Endothelial cell (in vitro differentiated cells): Measurements from ENCODE around the gene P2RY14. TPM values are rescaled to one million over a fixed set of nuclear protein-coding genes. Genes with fewer than 3 reads are reported as not detected.

Source experiments
- DNase-seq: peaks from one replicate; pipeline ENCODE4 v3.0.0; 2021; ENCODE audit warnings: low spot score
- H3K27ac Mint-ChIP-seq: one replicate; pipeline ENCODE4 v1.8.0; 2021; ENCODE audit warnings: mixed read lengths, inconsistent platforms; ENCODE audit not compliant: unreplicated experiment
- H3K27me3 Mint-ChIP-seq: one replicate; pipeline ENCODE4 v1.8.0; 2021; ENCODE audit warnings: mild to moderate bottlenecking, moderate library complexity, mixed read lengths, inconsistent platforms; ENCODE audit not compliant: unreplicated experiment
- H3K36me3 Mint-ChIP-seq: one replicate; pipeline ENCODE4 v1.8.0; 2021; ENCODE audit warnings: mild to moderate bottlenecking, low read depth, mixed read lengths, inconsistent platforms; ENCODE audit not compliant: unreplicated experiment
- H3K4me1 Mint-ChIP-seq: one replicate; pipeline ENCODE4 v1.8.0; 2021; ENCODE audit warnings: mild to moderate bottlenecking, mixed read lengths, inconsistent platforms; ENCODE audit not compliant: unreplicated experiment
- H3K4me3 Mint-ChIP-seq: one replicate; pipeline ENCODE4 v1.8.0; 2021; ENCODE audit warnings: mild to moderate bottlenecking, mixed read lengths, inconsistent platforms; ENCODE audit not compliant: unreplicated experiment
- H3K9me3 Mint-ChIP-seq: one replicate; pipeline ENCODE4 v1.8.0; 2021; ENCODE audit warnings: mixed read lengths, inconsistent platforms; ENCODE audit not compliant: unreplicated experiment
- CTCF ChIP-seq: fragments of 200-600 bp; sonication (generic); IDR thresholded peaks from one replicate; pipeline ENCODE4 v1.5.0; 2021; ENCODE audit warnings: antibody characterized with exemption; ENCODE audit not compliant: unreplicated experiment
- total RNA-seq: library from RNA; stranded (reverse); fragmentation: NEBNext Ultra II Directional; extraction: Animal tissue kit (Norgen Biotek cat#: 25700); gene quantifications from one replicate; pipeline ENCODE4 v1.2.1, GENCODE V29; 2021; ENCODE audit not compliant: unreplicated experiment

The P2RY14 gene
- total RNA-seq, 1 donor from 2014 or later = 0.21 TPM

- no peaks in the 10 kb centered on the region for H3K4me1 Mint-ChIP-seq
- TF ChIP-seq CTCF = no peak
- no peak for DNase-seq
- no peaks in the 10 kb centered on the region for H3K27me3 Mint-ChIP-seq
- H3K27ac Mint-ChIP-seq = no peak overlapping the region
- H3K9me3 Mint-ChIP-seq = no peaks in the 10 kb centered on the region
- H3K36me3 Mint-ChIP-seq = no peaks in the 10 kb centered on the region
- H3K4me3 Mint-ChIP-seq = no peak overlapping the region
Observed at GRCh38 chr3:151191095-151191494, 87.2 kb downstream of the P2RY14 start.

- no peak for TF ChIP-seq CTCF
- no peak overlapping the region for H3K4me3 Mint-ChIP-seq
- H3K27ac Mint-ChIP-seq = no peak overlapping the region
- H3K9me3 Mint-ChIP-seq = no peaks in the 10 kb centered on the region
- no peaks in the 10 kb centered on the region for H3K36me3 Mint-ChIP-seq
- peaks cover 18% of the 10 kb centered on the region for H3K4me1 Mint-ChIP-seq
- no peaks in the 10 kb centered on the region for H3K27me3 Mint-ChIP-seq
- no peak for DNase-seq
Observed at GRCh38 chr3:151183265-151183671, 95.1 kb downstream of the P2RY14 start.

- no peak for DNase-seq
- no peak for TF ChIP-seq CTCF
- H3K36me3 Mint-ChIP-seq = no peaks in the 10 kb centered on the region
- H3K4me3 Mint-ChIP-seq = no peak overlapping the region
- H3K27me3 Mint-ChIP-seq = no peaks in the 10 kb centered on the region
- H3K27ac Mint-ChIP-seq = no peak overlapping the region
- peaks cover 18% of the 10 kb centered on the region for H3K4me1 Mint-ChIP-seq
- H3K9me3 Mint-ChIP-seq = no peaks in the 10 kb centered on the region
Observed at GRCh38 chr3:151182349-151183079, 95.8 kb downstream of the P2RY14 start.

DNA sequence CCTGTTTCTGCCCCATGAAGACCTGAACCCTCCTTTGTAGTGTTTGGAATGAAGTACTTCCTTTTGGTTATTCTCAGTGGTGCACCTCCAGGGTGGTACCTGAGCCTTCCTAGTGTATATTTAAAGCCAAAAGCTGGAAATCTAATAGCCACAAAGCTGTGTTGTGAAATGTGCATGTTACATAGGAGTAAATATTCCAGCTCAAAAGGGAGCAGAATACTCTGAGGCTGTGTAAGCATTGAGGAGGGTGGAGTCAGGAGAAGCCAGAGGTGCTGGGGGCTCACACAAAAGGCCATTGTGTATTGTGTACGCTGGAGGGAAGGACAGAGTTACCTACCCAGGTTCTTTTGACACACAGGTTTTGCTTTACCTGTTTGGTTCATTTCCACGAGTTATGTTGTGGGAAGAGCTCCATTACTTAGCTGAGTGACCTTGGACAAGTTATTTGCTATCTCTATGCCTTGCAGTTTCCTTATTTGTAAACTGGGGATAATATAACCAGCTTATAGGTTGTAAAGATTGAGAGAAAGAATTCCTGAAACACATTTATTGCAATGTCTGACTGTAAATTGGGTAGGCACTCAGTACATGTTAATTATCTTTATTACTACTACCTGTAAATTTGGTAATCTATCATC lies 100.0 kb downstream of the P2RY14 start:
- no peak for TF ChIP-seq CTCF
- H3K9me3 Mint-ChIP-seq = no peaks in the 10 kb centered on the region
- no peaks in the 10 kb centered on the region for H3K36me3 Mint-ChIP-seq
- H3K27me3 Mint-ChIP-seq = no peaks in the 10 kb centered on the region
- no peak overlapping the region for H3K27ac Mint-ChIP-seq
- H3K4me3 Mint-ChIP-seq = no peak overlapping the region
- no peak for DNase-seq
- peaks cover 19% of the 10 kb centered on the region for H3K4me1 Mint-ChIP-seq

DNA sequence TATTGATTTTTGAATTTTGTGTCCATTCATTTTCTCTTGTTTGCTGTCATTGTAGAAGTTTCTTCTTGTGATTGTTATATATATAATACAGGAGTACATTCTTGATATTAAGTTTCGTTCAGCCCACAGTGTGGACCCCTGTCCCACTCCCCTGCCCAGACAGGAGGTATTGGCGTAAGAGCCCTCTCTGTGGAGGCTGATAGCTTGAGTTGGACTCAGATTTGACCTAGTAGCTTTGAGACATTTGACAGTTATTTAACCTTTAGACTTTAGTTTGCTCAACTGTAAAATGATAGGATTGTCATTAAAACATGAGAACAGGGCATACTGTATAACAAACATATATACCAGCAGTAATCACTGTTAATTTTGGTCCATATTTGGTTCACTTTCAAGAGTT lies 102.4 kb downstream of the P2RY14 start:
- H3K4me3 Mint-ChIP-seq = no peak overlapping the region
- peaks cover 35% of the 10 kb centered on the region for H3K4me1 Mint-ChIP-seq
- no peaks in the 10 kb centered on the region for H3K9me3 Mint-ChIP-seq
- no peak for TF ChIP-seq CTCF
- no peak overlapping the region for H3K27ac Mint-ChIP-seq
- no peak for DNase-seq
- H3K27me3 Mint-ChIP-seq = peaks cover 3% of the 10 kb centered on the region
- no peaks in the 10 kb centered on the region for H3K36me3 Mint-ChIP-seq
